GM12878 (cell line): ENCODE measurements around the gene GRN. TPM values are rescaled to one million over a fixed set of nuclear protein-coding genes. Genes with fewer than 3 reads are reported as not detected.

Experiments
- ATAC-seq: fragments of 200-7000 bp; cut with Tn5 transposase; 3 replicates; pipeline ENCODE4 v1.9.1; 2020; ENCODE audit warnings: mild to moderate bottlenecking, moderate library complexity
- BruUV-seq: library from RNA; stranded (reverse); fragments of 400-500 nt; replicated peaks from 2 replicates; lab custom pipeline; 2021; lab: Mats Ljungman, UMichigan
- CTCF ChIA-PET: fragments of 300-600 bp; sonication (Branson Sonifier 250); formaldehyde crosslinking; extraction: SDS; loops from one replicate; lab custom pipeline; 2021; ENCODE audit warnings: inconsistent platforms; lab: Yijun Ruan, JAX
- POLR2A ChIA-PET: fragments of 350-600 bp; formaldehyde crosslinking; extraction: SDS; loops from one replicate; lab custom pipeline; 2021; ENCODE audit warnings: inconsistent platforms; lab: Charles Lee
- RAD21 ChIA-PET: fragments of 300-600 bp; sonication (Branson Sonifier 250); formaldehyde crosslinking; loops from one replicate; lab custom pipeline; 2023; ENCODE audit warnings: antibody characterized with exemption; ENCODE audit not compliant: unreplicated experiment; lab: Charles Lee
- SMC1A ChIA-PET: fragments of 300-600 bp; sonication (Branson Sonifier 250); formaldehyde crosslinking; loops from one replicate; lab custom pipeline; 2023; ENCODE audit not compliant: unreplicated experiment, uncharacterized antibody; lab: Charles Lee
- DNase-seq: peaks from one replicate; pipeline ENCODE4 v3.0.0-alpha.2; 2011; ENCODE audit warnings: low read depth, low spot score
- FAIRE-seq: peaks from 3 replicates; lab custom pipeline; 2011; peaks lifted over from hg19 to GRCh38; lab: Jason Lieb, UNC
- H2AFZ ChIP-seq: 2 replicates; pipeline ENCODE4 v1.6.0; 2011; ENCODE audit warnings: low read depth, low read length, control low read depth; ENCODE audit not compliant: control insufficient read depth
- H3K27ac ChIP-seq: 2 replicates; pipeline ENCODE4 v1.5.1; 2011; ENCODE audit warnings: control low read depth; ENCODE audit not compliant: control insufficient read depth, insufficient read depth
- H3K27me3 ChIP-seq, 2 experiments: replicated peaks in 1 of 2; 2 replicates each; pipeline versions ENCODE4 v1.6.0 to v1.6.1; 2011; ENCODE audit warnings: low read length in 1 of 2; ENCODE audit not compliant: control insufficient read depth in 2 of 2, insufficient read depth in 2 of 2
- H3K36me3 ChIP-seq, 2 experiments: 2 replicates each; pipeline ENCODE4 v1.5.1; 2011; ENCODE audit warnings: low read length in 1 of 2; ENCODE audit not compliant: control insufficient read depth in 2 of 2, insufficient read depth in 2 of 2
- H3K4me1 ChIP-seq: 2 replicates; pipeline ENCODE4 v1.6.1; 2011; ENCODE audit warnings: mild to moderate bottlenecking, low read length, moderate library complexity, mixed read lengths; ENCODE audit not compliant: control insufficient read depth, insufficient read depth
- H3K4me2 ChIP-seq: 2 replicates; pipeline ENCODE4 v1.6.0; 2011; ENCODE audit warnings: control low read depth; ENCODE audit not compliant: control insufficient read depth, insufficient read depth
- H3K4me3 ChIP-seq: fragments of 200-600 bp; sonication (generic); 2 replicates; pipeline ENCODE4 v1.5.1; 2016
- H3K79me2 ChIP-seq: 2 replicates; pipeline ENCODE4 v1.6.0; 2011; ENCODE audit warnings: low read length; ENCODE audit not compliant: control insufficient read depth, insufficient read depth
- H3K9ac ChIP-seq: 2 replicates; pipeline ENCODE4 v1.8.0; 2011; ENCODE audit warnings: low read length, control low read depth, mixed read lengths; ENCODE audit not compliant: control insufficient read depth, insufficient read depth
- H3K9me3 ChIP-seq: replicated peaks from 3 replicates; pipeline ENCODE4 v1.5.1; 2011; ENCODE audit warnings: mild to moderate bottlenecking, low read length; ENCODE audit not compliant: control insufficient read depth, insufficient read depth
- H4K20me1 ChIP-seq: 2 replicates; pipeline ENCODE4 v1.6.0; 2011; ENCODE audit not compliant: control insufficient read depth, insufficient read depth
- CTCF ChIP-seq, 3 experiments: IDR thresholded peaks in 2 of 3; conservative IDR thresholded peaks in 1 of 3; 2 replicates each; pipeline ENCODE4 v1.5.1; 2011; ENCODE audit warnings: low read depth in 3 of 3, low read length in 3 of 3, mild to moderate bottlenecking in 3 of 3, control low read depth in 2 of 3, moderate library complexity in 2 of 3, inconsistent platforms in 1 of 3, mixed read lengths in 1 of 3; ENCODE audit not compliant: control insufficient read depth in 2 of 3, insufficient read depth in 1 of 3; ENCODE audit errors: extremely low read depth in 1 of 3
- FOXM1 ChIP-seq: IDR thresholded peaks from 2 replicates; pipeline ENCODE4 v1.6.1; 2012; ENCODE audit warnings: low read depth, mild to moderate bottlenecking, inconsistent platforms, low read length, moderate library complexity
- RAD21 ChIP-seq: IDR thresholded peaks from 2 replicates; pipeline ENCODE4 v1.6.1; 2011; ENCODE audit warnings: mild to moderate bottlenecking, low read depth, low read length, moderate library complexity; ENCODE audit not compliant: insufficient read depth
- SMC3 ChIP-seq: IDR thresholded peaks from 2 replicates; pipeline ENCODE4 v1.6.1; 2011; ENCODE audit warnings: low read length, improper control_type of control experiment, borderline replicate concordance
- STAT1 ChIP-seq: fragments of 450-650 bp; conservative IDR thresholded peaks from 2 replicates; pipeline ENCODE4 v1.6.1; 2014; ENCODE audit warnings: antibody characterized with exemption, mild to moderate bottlenecking
- WGBS: methylation state at CpG from one replicate; pipeline ENCODE4 v1.1.6; 2016; ENCODE audit warnings: low lambda C conversion rate; ENCODE audit not compliant: insufficient replicate concordance, insufficient coverage; ENCODE audit errors: missing lambda C conversion rate; 5-methylcytosine and 5-hydroxymethylcytosine counted together
- in situ Hi-C: fragments of 300-500 bp; cut with MboI; formaldehyde crosslinking; loops from 9 replicates; pipeline ENCODE4 v1.14.3; 2018; ENCODE audit warnings: mixed read lengths
- intact Hi-C: fragments of 100-400 bp; cut with micrococcal nuclease; formaldehyde crosslinking; loops from one replicate; pipeline ENCODE4 v1.14.2; 2022; ENCODE audit not compliant: unreplicated experiment
- polyA plus RNA-seq, 11 experiments: library from polyadenylated mRNA; depleted of rRNA in 4 of 11; unstranded in 6 of 11; stranded (reverse) in 5 of 11; fragments of >200 nt; fragmentation: Nextera tagmentation in 4 of 11; fragmentation: Illumina TruSeq in 1 of 11; extraction: Ambion mirVana in 4 of 11; extraction: Trizol in 1 of 11; gene quantifications; 1 replicate in 1 of 11; 2 replicates in 10 of 11; pipeline versions ENCODE4 v1.2.1 to v1.2.3, GENCODE V29; 2011 to 2016; ENCODE audit warnings: inconsistent platforms in 2 of 11, missing spikeins in 2 of 11, low read depth in 1 of 11
- small RNA-seq: library from RNA; depleted of rRNA; stranded (forward); fragments of <200 nt; gene quantifications from one replicate; pipeline ENCODE3, GENCODE V24; 2014
- total RNA-seq, 4 experiments: library from RNA; depleted of rRNA in 3 of 4; stranded (reverse); fragments of >200 nt in 3 of 4; fragmentation: Illumina TruSeq in 1 of 4; extraction: Trizol in 1 of 4; gene quantifications; 2 replicates each; pipeline versions ENCODE4 v1.2.1 to v1.2.3, GENCODE V29; 2013 to 2021

Gene GRN
- total and polyA plus RNA-seq, 10 of the 15 experiments (the other 5 are each of a cell fraction or from before 2014, with no cell fraction given): 22.3 to 389 (median 139) TPM

- H3K36me3 ChIP-seq: peaks cover 19 to 37% of the 10 kb centered on the region in 2 experiments
- H4K20me1 ChIP-seq: no peaks in the 10 kb centered on the region
- SMC1A ChIA-PET: interaction anchor here (0.6 to 3.3 kb wide), 5 partner anchors 9 to 123 kb away, joined by 3 to 16 read pairs (median 4); no protein-coding TSS in a partner anchor
- H3K4me1 ChIP-seq: peaks cover 11% of the 10 kb centered on the region
- peak; percentile 27 for FAIRE-seq
- intact Hi-C loops: loop anchor here (1.0 kb wide), 1 partner anchor 123 kb away; no protein-coding TSS in a partner anchor
- in situ Hi-C loops: no loop called here
- no peak overlapping the region for H3K9ac ChIP-seq
- no peak for DNase-seq
- no peaks in the 10 kb centered on the region for H3K79me2 ChIP-seq
- WGBS: 45% methylated on average over 3 of the region's 3 CpGs
- H3K4me3 ChIP-seq: no peak overlapping the region
- TF ChIP-seq FOXM1 (no peak), RAD21 (peak; percentile 67), SMC3 (peak; percentile 59), CTCF (IDR thresholded peaks at IDR 0.05 in 2 of 3, conservative IDR thresholded peaks at IDR 0.05 in 1 of 3; ENCODE audit: control insufficient read depth in 2 of 3, extremely low read depth in 1 of 3, insufficient read depth in 1 of 3, low read depth in 3 of 3, low read length in 3 of 3) (peak; percentile 51 to 55 (median 54); a peak in 5 of 6 replicates), STAT1 (no peak)
- TF ChIP-seq, all 136 proteins: peak for 3
- Histone ChIP-seq H3K27ac (no peak overlapping the region; the same call in 1 of the 2 replicates), H3K9me3 (no peaks in the 10 kb centered on the region), H2AFZ (no peak overlapping the region), H3K27me3 (no peaks in the 10 kb centered on the region), H3K4me2 (no peak overlapping the region)
- no TSS peak for BruUV-seq
- peak; percentile 60 for ATAC-seq
- ChIA-PET CTCF (interaction anchor here (1.1 to 8.1 kb wide), 6 partner anchors 23 to 421 kb away, joined by 3 to 97 read pairs (median 4); no protein-coding TSS in a partner anchor), POLR2A (interaction anchor here (0.5 to 1.5 kb wide), 2 partner anchors 42 to 260 kb away, joined by 4 to 5 read pairs; no protein-coding TSS in a partner anchor), RAD21 (interaction anchor here (5.3 kb wide), 1 partner anchor 123 kb away, joined by 31 read pairs; no protein-coding TSS in a partner anchor)
These were observed 55.2 kb downstream of the GRN start for GRCh38 chr17:44400226-44400847.

Small RNAs within 50 kb of the gene (small RNA-seq; reads per million reads assigned to genes)
- gene RF00012 (not detected), gene RNU6-453P (not detected)

Other genes starting within 250 kb of the GRN start
Only the 7 nearest of the 13 such genes appear.
- 35.4 and 41.2 TPM in 2 replicates for gene ATXN7L3, start 145.4 kb upstream of the GRN start, total RNA-seq (2014; rRNA removed)
- gene ATXN7L3, start 145.4 kb upstream of the GRN start, total RNA-seq (2014; rRNA removed; fragmentation: Illumina TruSeq; extraction: Trizol): 26.8 and 27.6 TPM in 2 replicates
- 75.5 and 78.7 TPM in 2 replicates for gene ATXN7L3, start 145.4 kb upstream of the GRN start, total RNA-seq (2021)
- gene ATXN7L3, start 145.4 kb upstream of the GRN start, polyA plus RNA-seq (2011; rRNA removed): 36.1 and 41.3 TPM in 2 replicates
- 27.7 and 37.9 TPM in 2 replicates for gene ATXN7L3, start 145.4 kb upstream of the GRN start, polyA plus RNA-seq (2014; fragmentation: Illumina TruSeq; extraction: Trizol)
- 1 to 10 TPM in 1 of 2 experiments, under 1 TPM in 1; 0.71 to 2.3 TPM for gene ATXN7L3, start 145.4 kb upstream of the GRN start, polyA plus RNA-seq (2014; fragmentation: Nextera tagmentation; extraction: Ambion mirVana)
- 44.8 and 48.6 TPM in 2 replicates for gene ATXN7L3, start 145.4 kb upstream of the GRN start, polyA plus RNA-seq (2014; rRNA removed)
- 1 to 10 TPM; 6.8 to 8.8 TPM for gene ATXN7L3, start 145.4 kb upstream of the GRN start, polyA plus RNA-seq (2016; fragmentation: Nextera tagmentation; extraction: Ambion mirVana)
- gene UBTF, start 125.6 kb upstream of the GRN start, total RNA-seq (2014; rRNA removed): 91.9 and 92.2 TPM in 2 replicates
- 71.8 and 80.6 TPM in 2 replicates for gene UBTF, start 125.6 kb upstream of the GRN start, total RNA-seq (2014; rRNA removed; fragmentation: Illumina TruSeq; extraction: Trizol)
- gene UBTF, start 125.6 kb upstream of the GRN start, total RNA-seq (2021): 118 and 124 TPM in 2 replicates
- gene UBTF, start 125.6 kb upstream of the GRN start, polyA plus RNA-seq (2011; rRNA removed): 28.5 and 32.9 TPM in 2 replicates
- 78.4 and 110 TPM in 2 replicates for gene UBTF, start 125.6 kb upstream of the GRN start, polyA plus RNA-seq (2014; fragmentation: Illumina TruSeq; extraction: Trizol)
- 1 to 10 TPM; 2.2 to 4.3 TPM for gene UBTF, start 125.6 kb upstream of the GRN start, polyA plus RNA-seq (2014; fragmentation: Nextera tagmentation; extraction: Ambion mirVana)
- gene UBTF, start 125.6 kb upstream of the GRN start, polyA plus RNA-seq (2014; rRNA removed): 79.5 and 89.3 TPM in 2 replicates
- 10 to 100 TPM; 77.0 to 79.8 TPM for gene UBTF, start 125.6 kb upstream of the GRN start, polyA plus RNA-seq (2016; fragmentation: Nextera tagmentation; extraction: Ambion mirVana)
- not detected in 2 replicates for gene SLC4A1, start 77.2 kb upstream of the GRN start, total RNA-seq (2014; rRNA removed)
- not detected in 2 replicates for gene SLC4A1, start 77.2 kb upstream of the GRN start, total RNA-seq (2014; rRNA removed; fragmentation: Illumina TruSeq; extraction: Trizol)
- gene SLC4A1, start 77.2 kb upstream of the GRN start, total RNA-seq (2021): not detected in 2 replicates
- not detected in 2 replicates for gene SLC4A1, start 77.2 kb upstream of the GRN start, polyA plus RNA-seq (2011; rRNA removed)
- not detected in 2 replicates for gene SLC4A1, start 77.2 kb upstream of the GRN start, polyA plus RNA-seq (2014; fragmentation: Illumina TruSeq; extraction: Trizol)
- not detected for gene SLC4A1, start 77.2 kb upstream of the GRN start, polyA plus RNA-seq (2014; fragmentation: Nextera tagmentation; extraction: Ambion mirVana)
- 0.03 and 0.04 TPM in 2 replicates for gene SLC4A1, start 77.2 kb upstream of the GRN start, polyA plus RNA-seq (2014; rRNA removed)
- not detected for gene SLC4A1, start 77.2 kb upstream of the GRN start, polyA plus RNA-seq (2016; fragmentation: Nextera tagmentation; extraction: Ambion mirVana)
- not detected in 2 replicates for gene RUNDC3A, start 36.7 kb upstream of the GRN start, total RNA-seq (2014; rRNA removed)
- not detected in 2 replicates for gene RUNDC3A, start 36.7 kb upstream of the GRN start, total RNA-seq (2014; rRNA removed; fragmentation: Illumina TruSeq; extraction: Trizol)
- gene RUNDC3A, start 36.7 kb upstream of the GRN start, total RNA-seq (2021): not detected in 2 replicates
- 0.07 TPM in 1 of 2 replicates, not detected in the other for gene RUNDC3A, start 36.7 kb upstream of the GRN start, polyA plus RNA-seq (2011; rRNA removed)
- not detected in 2 replicates for gene RUNDC3A, start 36.7 kb upstream of the GRN start, polyA plus RNA-seq (2014; fragmentation: Illumina TruSeq; extraction: Trizol)
- not detected for gene RUNDC3A, start 36.7 kb upstream of the GRN start, polyA plus RNA-seq (2014; fragmentation: Nextera tagmentation; extraction: Ambion mirVana)
- 0.36 TPM in 1 of 2 replicates, not detected in the other for gene RUNDC3A, start 36.7 kb upstream of the GRN start, polyA plus RNA-seq (2014; rRNA removed)
- under 1 TPM in 1 of 2 experiments, not detected in 1; 0.17 TPM for gene RUNDC3A, start 36.7 kb upstream of the GRN start, polyA plus RNA-seq (2016; fragmentation: Nextera tagmentation; extraction: Ambion mirVana)
- gene SLC25A39, start 20.5 kb upstream of the GRN start, total RNA-seq (2014; rRNA removed): 175 and 192 TPM in 2 replicates
- 85.8 and 95.1 TPM in 2 replicates for gene SLC25A39, start 20.5 kb upstream of the GRN start, total RNA-seq (2014; rRNA removed; fragmentation: Illumina TruSeq; extraction: Trizol)
- 190 and 198 TPM in 2 replicates for gene SLC25A39, start 20.5 kb upstream of the GRN start, total RNA-seq (2021)
- gene SLC25A39, start 20.5 kb upstream of the GRN start, polyA plus RNA-seq (2011; rRNA removed): 27.2 and 62.1 TPM in 2 replicates
- 21.0 and 108 TPM in 2 replicates for gene SLC25A39, start 20.5 kb upstream of the GRN start, polyA plus RNA-seq (2014; fragmentation: Illumina TruSeq; extraction: Trizol)
- 1 to 10 TPM; 3.5 to 7.5 TPM for gene SLC25A39, start 20.5 kb upstream of the GRN start, polyA plus RNA-seq (2014; fragmentation: Nextera tagmentation; extraction: Ambion mirVana)
- gene SLC25A39, start 20.5 kb upstream of the GRN start, polyA plus RNA-seq (2014; rRNA removed): 227 and 273 TPM in 2 replicates
- gene SLC25A39, start 20.5 kb upstream of the GRN start, polyA plus RNA-seq (2016; fragmentation: Nextera tagmentation; extraction: Ambion mirVana): 100 to 1,000 TPM; 242 to 270 TPM
- 1.1 and 1.3 TPM in 2 replicates for gene FAM171A2, start 18.6 kb downstream of the GRN start, total RNA-seq (2014; rRNA removed)
- gene FAM171A2, start 18.6 kb downstream of the GRN start, total RNA-seq (2014; rRNA removed; fragmentation: Illumina TruSeq; extraction: Trizol): 0.09 and 0.36 TPM in 2 replicates
- 1.3 and 1.7 TPM in 2 replicates for gene FAM171A2, start 18.6 kb downstream of the GRN start, total RNA-seq (2021)
- gene FAM171A2, start 18.6 kb downstream of the GRN start, polyA plus RNA-seq (2011; rRNA removed): 0.04 and 0.18 TPM in 2 replicates
- 0.13 TPM in 1 of 2 replicates, not detected in the other for gene FAM171A2, start 18.6 kb downstream of the GRN start, polyA plus RNA-seq (2014; fragmentation: Illumina TruSeq; extraction: Trizol)
- under 1 TPM in 1 of 2 experiments, not detected in 1; 0.09 TPM for gene FAM171A2, start 18.6 kb downstream of the GRN start, polyA plus RNA-seq (2014; fragmentation: Nextera tagmentation; extraction: Ambion mirVana)
- gene FAM171A2, start 18.6 kb downstream of the GRN start, polyA plus RNA-seq (2014; rRNA removed): 0.82 and 1.1 TPM in 2 replicates
- under 1 TPM in 1 of 2 experiments, not detected in 1; 0.08 TPM for gene FAM171A2, start 18.6 kb downstream of the GRN start, polyA plus RNA-seq (2016; fragmentation: Nextera tagmentation; extraction: Ambion mirVana)
- gene ITGA2B, start 44.3 kb downstream of the GRN start, total RNA-seq (2014; rRNA removed): 0.05 and 0.06 TPM in 2 replicates
- 0.04 TPM in 1 of 2 replicates, not detected in the other for gene ITGA2B, start 44.3 kb downstream of the GRN start, total RNA-seq (2014; rRNA removed; fragmentation: Illumina TruSeq; extraction: Trizol)
- 0.29 and 0.51 TPM in 2 replicates for gene ITGA2B, start 44.3 kb downstream of the GRN start, total RNA-seq (2021)
- 0.15 TPM in 1 of 2 replicates, not detected in the other for gene ITGA2B, start 44.3 kb downstream of the GRN start, polyA plus RNA-seq (2011; rRNA removed)
- not detected in 2 replicates for gene ITGA2B, start 44.3 kb downstream of the GRN start, polyA plus RNA-seq (2014; fragmentation: Illumina TruSeq; extraction: Trizol)
- gene ITGA2B, start 44.3 kb downstream of the GRN start, polyA plus RNA-seq (2014; fragmentation: Nextera tagmentation; extraction: Ambion mirVana): under 1 TPM; 0.34 to 0.46 TPM
- 0.12 and 0.39 TPM in 2 replicates for gene ITGA2B, start 44.3 kb downstream of the GRN start, polyA plus RNA-seq (2014; rRNA removed)
- gene ITGA2B, start 44.3 kb downstream of the GRN start, polyA plus RNA-seq (2016; fragmentation: Nextera tagmentation; extraction: Ambion mirVana): under 1 TPM; 0.21 to 0.27 TPM